ENCODE data around the gene NSD2. TPM values are rescaled to one million over a fixed set of nuclear protein-coding genes. Genes with fewer than 3 reads are reported as not detected.

The NSD2 gene
- total RNA-seq, 4 donors from 2014 or later = 17.3 to 23.6 (median 19.4) TPM

GRCh38 chr4:1857931-1858330, 13.3 kb upstream of the NSD2 start:
- no peak for TF ChIP-seq CTCF (IDR thresholded peaks at IDR 0.05)
- no peak for TF ChIP-seq POLR2A (IDR thresholded peaks at IDR 0.05)
- intact Hi-C loops (cut with DNase I; ENCODE audit: low total_unique reads) = no loop called here
- WGBS, 2 donors = 70 to 83% methylated on average over 4 to 5 of the region's 5 CpGs
- no peak for DNase-seq (ENCODE audit: low spot score in 2 of 2)
- H3K4me3 ChIP-seq (ENCODE audit: low read depth, poor library complexity, severe bottlenecking) = no peak overlapping the region

DNA sequence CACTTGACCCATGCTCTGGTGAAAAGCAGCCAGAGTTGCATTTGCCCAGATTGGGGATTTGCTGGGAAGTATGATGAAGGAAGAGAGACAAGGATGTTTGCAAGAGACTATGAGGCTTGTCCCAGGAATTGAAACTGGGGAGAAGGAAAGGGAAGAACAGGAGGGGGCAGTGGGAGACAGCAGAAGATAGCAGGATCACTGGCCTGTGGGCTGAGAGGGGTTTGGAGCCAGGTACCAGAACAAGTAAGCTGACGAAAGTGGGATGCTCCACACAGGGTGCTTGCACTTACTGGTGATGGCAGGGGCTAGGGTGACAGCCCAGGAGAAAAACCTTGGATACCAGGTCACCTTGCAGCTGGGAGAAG, 11.8 kb upstream of the NSD2 start:
- 90 to 94% methylated on average over 1 of the region's 1 CpG for WGBS, 2 donors
- H3K4me3 ChIP-seq (ENCODE audit: low read depth, poor library complexity, severe bottlenecking) = no peak overlapping the region
- intact Hi-C loops (cut with DNase I; ENCODE audit: low total_unique reads) = no loop called here
- no peak for DNase-seq (ENCODE audit: low spot score in 2 of 2)
- TF ChIP-seq POLR2A (IDR thresholded peaks at IDR 0.05) (no peak), CTCF (IDR thresholded peaks at IDR 0.05) (no peak)

- no peak overlapping the region for H3K4me3 ChIP-seq (ENCODE audit: low read depth, poor library complexity, severe bottlenecking)
- TF ChIP-seq CTCF (IDR thresholded peaks at IDR 0.05) = no peak
- no peak for TF ChIP-seq POLR2A (IDR thresholded peaks at IDR 0.05)
- 27 to 32% methylated on average over 39 to 40 of the region's 45 CpGs for WGBS, 2 donors
- DNase-seq (ENCODE audit: low spot score in 2 of 2) = no peak
- intact Hi-C loops (cut with DNase I; ENCODE audit: low total_unique reads) = no loop called here
Observed at GRCh38 chr4:1862055-1862911, 8.9 kb upstream of the NSD2 start.

- no peak overlapping the region for H3K4me3 ChIP-seq (ENCODE audit: low read depth, poor library complexity, severe bottlenecking)
Observed at GRCh38 chr4:1862961-1863296, 8.3 kb upstream of the NSD2 start.

GRCh38 chr4:1863297-1864033, 7.7 kb upstream of the NSD2 start:
- no peak for DNase-seq (ENCODE audit: low spot score in 2 of 2)
- intact Hi-C loops (cut with DNase I; ENCODE audit: low total_unique reads) = no loop called here
- H3K4me3 ChIP-seq (ENCODE audit: low read depth, poor library complexity, severe bottlenecking) = no peak overlapping the region
- TF ChIP-seq POLR2A (IDR thresholded peaks at IDR 0.05) (no peak), CTCF (IDR thresholded peaks at IDR 0.05) (no peak)
- 90 to 97% methylated on average over 9 to 11 of the region's 11 CpGs for WGBS, 2 donors

More at GRCh38 chr4:1862961-1863296, 8.3 kb upstream of the NSD2 start:
- intact Hi-C loops (cut with DNase I; ENCODE audit: low total_unique reads) = no loop called here
- TF ChIP-seq POLR2A (IDR thresholded peaks at IDR 0.05) = no peak
- no peak for TF ChIP-seq CTCF (IDR thresholded peaks at IDR 0.05)
- DNase-seq (ENCODE audit: low spot score in 2 of 2) = no peak
- WGBS, 2 donors = 74 to 79% methylated on average over 14 of the region's 14 CpGs
